Lung (tissue), 12 donors: ENCODE measurements around the gene C22orf23. TPM values are rescaled to one million over a fixed set of nuclear protein-coding genes. Genes with fewer than 3 reads are reported as not detected.

Experiments used
- ATAC-seq: fragments of 200-7000 bp; cut with Tn5 transposase; one replicate; pipeline ENCODE4 v1.9.1; 2020; ENCODE audit warnings: moderate number of reproducible peaks; ENCODE audit not compliant: insufficient read depth, low FRiP score
- DNase-seq, 3 donors: peaks; one replicate each; pipeline ENCODE4 v3.0.0-alpha.2; 2013 to 2017
- H3K27ac ChIP-seq, 2 donors: one replicate each; pipeline ENCODE4 v1.5.1; 2013; ENCODE audit warnings: mild to moderate bottlenecking in 2 of 2, moderate library complexity in 2 of 2, control low read depth in 1 of 2, inconsistent platforms in 1 of 2, low read depth in 1 of 2, low read length in 1 of 2
- H3K27me3 ChIP-seq, 3 donors: one replicate each; pipeline ENCODE4 v1.5.1; 2013; ENCODE audit warnings: low read length in 2 of 3; ENCODE audit not compliant: control insufficient read depth in 3 of 3, insufficient read depth in 3 of 3
- H3K36me3 ChIP-seq, 4 donors: one replicate each; pipeline ENCODE4 v1.5.1; 2013; ENCODE audit warnings: low read length in 4 of 4, mild to moderate bottlenecking in 1 of 4, moderate library complexity in 1 of 4; ENCODE audit not compliant: control insufficient read depth in 4 of 4, insufficient read depth in 4 of 4
- H3K4me1 ChIP-seq, 5 donors: one replicate each; pipeline ENCODE4 v1.5.1; 2013; ENCODE audit warnings: low read length in 5 of 5, mild to moderate bottlenecking in 2 of 5, moderate library complexity in 1 of 5; ENCODE audit not compliant: control insufficient read depth in 5 of 5, insufficient read depth in 5 of 5
- H3K4me3 ChIP-seq: one replicate; pipeline ENCODE4 v1.5.1; 2013; ENCODE audit warnings: mild to moderate bottlenecking, control low read depth, moderate library complexity
- H3K9ac ChIP-seq, 2 donors: one replicate each; pipeline ENCODE4 v1.5.1; 2013; ENCODE audit warnings: low read length in 2 of 2, control low read depth in 1 of 2; ENCODE audit not compliant: insufficient read depth in 1 of 2
- H3K9me3 ChIP-seq, 4 donors: one replicate each; pipeline ENCODE4 v1.5.1; 2013; ENCODE audit warnings: low read length in 3 of 4, mild to moderate bottlenecking in 1 of 4, moderate library complexity in 1 of 4; ENCODE audit not compliant: control insufficient read depth in 4 of 4, insufficient read depth in 3 of 4
- WGBS, 2 donors: extraction: QIAGEN DNeasy Blood & Tissue Kit; methylation state at CpG; one replicate each; pipeline ENCODE4 v1.1.7; 2013; 5-methylcytosine and 5-hydroxymethylcytosine counted together
- polyA plus RNA-seq, 2 donors: library from polyadenylated mRNA; stranded (reverse); fragments of 200-250 nt; gene quantifications; one replicate each; pipeline ENCODE4 v1.2.1, GENCODE V29; 2013
- total RNA-seq, 2 donors: library from RNA; depleted of rRNA in 1 of 2; stranded (reverse); fragments of >200 nt in 1 of 2; gene quantifications; one replicate each; pipeline ENCODE4 v1.2.1, GENCODE V29; 2014 to 2021
- TF ChIP-seq, protein P1 (sequence below): IDR thresholded peaks from 2 replicates; pipeline ENCODE4 v1.5.1; 2012; ENCODE audit warnings: mild to moderate bottlenecking; ENCODE audit errors: control extremely low read depth, extremely low read depth
- donor health status: control.
- donor health status: control.
- donor health status: Bipolar disorder and iron deficiency.
- donor health status: healthy.
- donor health status: DM: yes; HTN: yes; CAD: no.

The C22orf23 gene
- total and polyA plus RNA-seq, 4 donors = 1.1 to 4.2 (median 1.5) TPM

GRCh38 chr22:37897807-37898206, 55.6 kb downstream of the C22orf23 start:
- peaks cover 0 to 1% (median 0%) of the 10 kb centered on the region in 4 donors for H3K9me3 ChIP-seq
- no peak overlapping the region for H3K4me3 ChIP-seq
- whole genome bisulfite sequencing, 2 donors = 76 to 84% methylated on average over 2 of the region's 2 CpGs
- no peak overlapping the region for H3K9ac ChIP-seq
- H3K36me3 ChIP-seq = no peaks in the 10 kb centered on the region
- TF ChIP-seq, protein P1, sequence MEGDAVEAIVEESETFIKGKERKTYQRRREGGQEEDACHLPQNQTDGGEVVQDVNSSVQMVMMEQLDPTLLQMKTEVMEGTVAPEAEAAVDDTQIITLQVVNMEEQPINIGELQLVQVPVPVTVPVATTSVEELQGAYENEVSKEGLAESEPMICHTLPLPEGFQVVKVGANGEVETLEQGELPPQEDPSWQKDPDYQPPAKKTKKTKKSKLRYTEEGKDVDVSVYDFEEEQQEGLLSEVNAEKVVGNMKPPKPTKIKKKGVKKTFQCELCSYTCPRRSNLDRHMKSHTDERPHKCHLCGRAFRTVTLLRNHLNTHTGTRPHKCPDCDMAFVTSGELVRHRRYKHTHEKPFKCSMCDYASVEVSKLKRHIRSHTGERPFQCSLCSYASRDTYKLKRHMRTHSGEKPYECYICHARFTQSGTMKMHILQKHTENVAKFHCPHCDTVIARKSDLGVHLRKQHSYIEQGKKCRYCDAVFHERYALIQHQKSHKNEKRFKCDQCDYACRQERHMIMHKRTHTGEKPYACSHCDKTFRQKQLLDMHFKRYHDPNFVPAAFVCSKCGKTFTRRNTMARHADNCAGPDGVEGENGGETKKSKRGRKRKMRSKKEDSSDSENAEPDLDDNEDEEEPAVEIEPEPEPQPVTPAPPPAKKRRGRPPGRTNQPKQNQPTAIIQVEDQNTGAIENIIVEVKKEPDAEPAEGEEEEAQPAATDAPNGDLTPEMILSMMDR = no peak
- H3K27ac ChIP-seq = no peak overlapping the region
- H3K27me3 ChIP-seq = no peaks in the 10 kb centered on the region
- ATAC-seq = no peak
- H3K4me1 ChIP-seq = peaks cover 0 to 28% (median 15%) of the 10 kb centered on the region in 5 donors
- no peak for DNase-seq

- TF ChIP-seq, protein P1 = no peak
- 78 to 80% methylated on average over 3 of the region's 3 CpGs for WGBS, 2 donors
- H3K9me3 ChIP-seq = peaks cover 0 to 1% (median 0%) of the 10 kb centered on the region in 4 donors
- peak overlapping the region; percentile 36 to 74 for H3K27ac ChIP-seq
- no peak overlapping the region for H3K9ac ChIP-seq
- ATAC-seq = no peak
- H3K27me3 ChIP-seq = no peaks in the 10 kb centered on the region
- peaks cover 0 to 31% (median 20%) of the 10 kb centered on the region in 5 donors for H3K4me1 ChIP-seq
- peak in 1 of 3 donors; percentile 35 for DNase-seq
- no peak overlapping the region for H3K4me3 ChIP-seq
- H3K36me3 ChIP-seq = peaks cover 0 to 4% (median 0%) of the 10 kb centered on the region in 4 donors
Observed at GRCh38 chr22:37896939-37897338, 56.5 kb downstream of the C22orf23 start.

GRCh38 chr22:37896181-37896592, 57.2 kb downstream of the C22orf23 start:
- peaks cover 0 to 31% (median 20%) of the 10 kb centered on the region in 5 donors for H3K4me1 ChIP-seq
- peak in 2 of 3 donors; percentile 44 to 62 for DNase-seq
- ATAC-seq = no peak
- H3K27ac ChIP-seq = peak overlapping the region; percentile 64 to 74
- peaks cover 0 to 1% (median 0%) of the 10 kb centered on the region in 4 donors for H3K9me3 ChIP-seq
- peak overlapping the region in 1 of 2 donors; percentile 53 for H3K9ac ChIP-seq
- WGBS, 2 donors = 24 to 33% methylated on average over 5 of the region's 5 CpGs
- H3K4me3 ChIP-seq = no peak overlapping the region
- peaks cover 0 to 4% (median 0%) of the 10 kb centered on the region in 4 donors for H3K36me3 ChIP-seq
- TF ChIP-seq, protein P1 = no peak
- H3K27me3 ChIP-seq = no peaks in the 10 kb centered on the region
